HG02840 (cell line): Measurements from ENCODE around the gene FHIT.

Source experiments
- ATAC-seq: cut with Tn5 transposase; IDR thresholded peaks from one replicate; pipeline ENCODE4 v1.9.1; 2021; ENCODE audit warnings: mild to moderate bottlenecking, moderate library complexity, moderate number of reproducible peaks; ENCODE audit not compliant: unreplicated experiment, low FRiP score

The FHIT gene

DNA sequence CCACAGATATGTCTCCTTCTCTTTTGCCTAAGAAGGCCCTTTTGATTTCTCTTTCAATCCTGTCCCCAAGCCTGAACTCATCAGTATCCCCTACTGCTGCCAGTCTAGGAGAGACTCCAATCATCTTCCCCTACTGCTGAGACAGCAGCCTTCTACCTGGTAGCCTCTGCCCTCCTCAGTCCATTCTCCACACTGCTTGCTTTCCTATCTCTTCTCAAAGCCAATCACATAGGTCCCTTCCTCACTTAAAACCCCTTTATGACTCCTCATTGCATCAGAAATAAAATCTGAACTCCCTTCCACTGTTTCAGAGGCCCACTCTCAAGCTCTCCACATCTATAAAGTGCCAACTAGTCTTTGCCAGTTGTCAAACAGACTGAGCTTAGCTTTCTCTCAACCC is 1119.6 kb downstream of the FHIT start:
- no peak for ATAC-seq

DNA sequence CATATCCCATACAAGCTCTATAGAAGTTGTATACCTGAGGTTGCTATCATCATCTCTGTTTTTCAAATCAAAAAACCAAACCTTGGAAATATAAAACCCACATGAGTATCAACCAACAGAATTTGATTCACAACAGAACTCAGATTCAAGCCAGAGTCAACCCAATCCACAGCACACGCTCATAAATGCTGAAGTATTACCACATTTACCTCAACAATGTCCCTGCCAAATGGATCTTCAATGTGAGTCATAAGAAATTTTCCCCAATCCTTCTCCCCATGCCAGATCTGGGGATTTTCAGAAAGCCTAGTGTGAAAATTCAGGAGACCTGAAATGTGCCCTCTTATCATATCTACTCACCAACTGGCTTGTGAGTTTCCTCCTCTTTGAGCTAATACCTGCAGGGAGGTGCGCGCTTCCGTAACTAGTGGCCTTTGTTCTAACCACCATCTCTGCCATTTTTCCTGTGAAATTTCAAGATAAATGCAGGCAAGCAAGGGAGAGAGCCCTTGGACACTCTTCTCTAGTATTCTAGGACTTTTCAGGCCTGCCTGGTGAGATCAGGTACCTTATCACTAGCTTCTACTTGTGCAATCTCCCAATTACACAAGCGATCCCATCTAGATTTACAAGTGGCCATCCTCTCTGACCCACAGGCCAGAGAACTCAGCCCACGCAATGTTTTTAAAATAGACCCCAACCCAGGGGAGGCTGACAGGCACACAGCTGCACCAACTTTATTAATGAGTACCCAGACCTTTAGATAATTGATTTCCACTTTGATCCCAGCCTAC is 1124.5 kb downstream of the FHIT start:
- ATAC-seq: no peak

DNA sequence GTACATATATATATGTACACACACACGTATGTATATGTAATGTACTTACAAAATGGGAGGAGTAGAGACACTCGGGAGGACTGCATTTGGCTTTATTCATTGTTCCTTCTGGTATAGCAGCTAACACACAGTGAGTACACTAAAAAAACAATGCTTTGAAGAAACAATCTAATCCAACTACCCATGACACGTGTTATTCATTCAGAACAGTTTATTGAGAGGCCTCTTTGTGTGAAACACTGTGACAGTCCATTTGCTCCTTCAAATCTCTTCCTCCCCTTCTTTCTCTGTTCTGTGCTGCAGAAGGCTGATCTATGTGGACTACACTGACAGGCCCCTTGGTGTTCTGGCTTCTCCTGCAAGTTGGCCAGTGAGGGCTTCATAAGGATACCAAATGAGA is 1125.6 kb downstream of the FHIT start:
- ATAC-seq: no peak

DNA sequence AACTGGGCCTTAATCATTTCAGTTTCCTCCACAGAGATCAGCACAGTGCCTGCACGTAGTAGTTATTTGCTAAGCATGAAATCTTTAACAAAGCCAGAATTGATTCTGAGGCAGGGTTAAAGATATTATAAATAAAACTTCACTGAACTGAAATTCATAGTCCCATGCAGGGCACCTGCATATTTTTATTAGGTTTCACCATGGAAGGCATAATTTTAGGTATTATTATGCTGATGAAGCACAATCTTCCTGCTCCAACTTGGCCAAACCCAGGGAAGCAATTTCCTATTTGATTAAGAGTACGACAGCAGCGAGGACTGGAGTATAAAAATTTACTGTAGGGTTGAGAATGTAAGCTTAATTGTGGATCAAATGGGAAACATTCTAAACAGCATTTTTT is 1131.0 kb downstream of the FHIT start:
- ATAC-seq: no peak

DNA sequence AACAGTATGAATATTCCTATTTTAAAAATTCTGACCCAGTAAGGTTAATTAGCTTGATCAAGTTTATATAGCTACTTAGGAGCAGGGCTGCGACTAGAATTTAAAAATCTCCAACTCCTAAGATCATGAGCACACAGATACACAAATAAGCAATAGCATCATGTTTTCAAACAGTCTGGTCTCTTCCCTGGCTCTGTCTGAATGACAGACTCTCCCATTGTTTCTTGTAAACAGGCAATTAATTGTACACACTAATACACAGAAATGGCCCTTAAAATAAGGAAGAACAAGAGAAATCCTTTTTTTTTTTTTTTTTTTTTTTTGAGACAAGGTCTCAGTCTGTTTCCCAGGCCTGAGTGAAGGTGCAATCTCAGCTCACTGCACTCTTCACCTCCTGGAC is 1137.1 kb downstream of the FHIT start:
- ATAC-seq: no peak

DNA sequence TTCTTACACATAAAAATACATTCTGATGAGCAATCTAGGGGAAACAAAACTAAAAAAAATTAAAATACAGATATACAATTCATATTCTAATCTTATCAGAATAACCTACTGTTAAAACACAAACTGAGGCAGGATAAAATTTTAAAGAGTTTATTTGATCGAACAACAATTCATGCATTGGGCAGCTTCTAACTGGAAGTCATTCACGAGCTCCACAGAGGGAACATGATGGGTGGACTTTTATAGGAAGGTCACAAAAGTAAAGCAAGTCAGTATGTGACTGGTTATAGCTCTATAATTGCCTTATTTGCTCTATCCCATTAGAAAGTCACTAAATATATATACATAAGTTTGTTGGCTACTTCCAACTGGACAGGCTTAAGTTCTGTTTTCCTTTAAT is 1144.0 kb downstream of the FHIT start:
- ATAC-seq: no peak

DNA sequence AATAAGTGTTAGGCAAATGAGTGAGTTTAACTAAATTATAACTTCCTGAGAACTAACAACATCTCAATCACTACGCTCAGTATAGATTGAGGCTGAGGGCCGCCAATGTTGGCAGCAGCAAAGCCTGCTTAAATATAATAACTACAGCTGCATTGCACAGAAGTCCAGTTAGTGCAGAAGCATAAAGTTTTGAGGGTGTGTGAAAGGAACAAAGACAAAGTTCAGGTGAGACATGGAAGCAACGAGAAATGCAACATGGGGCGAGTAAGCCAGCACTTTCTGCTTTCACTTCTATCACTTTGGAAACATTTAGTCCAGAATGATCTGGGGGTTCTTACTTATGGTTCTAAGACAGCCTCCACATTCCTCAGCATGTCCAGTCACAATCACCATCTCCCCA is 1149.1 kb downstream of the FHIT start:
- no peak for ATAC-seq

DNA sequence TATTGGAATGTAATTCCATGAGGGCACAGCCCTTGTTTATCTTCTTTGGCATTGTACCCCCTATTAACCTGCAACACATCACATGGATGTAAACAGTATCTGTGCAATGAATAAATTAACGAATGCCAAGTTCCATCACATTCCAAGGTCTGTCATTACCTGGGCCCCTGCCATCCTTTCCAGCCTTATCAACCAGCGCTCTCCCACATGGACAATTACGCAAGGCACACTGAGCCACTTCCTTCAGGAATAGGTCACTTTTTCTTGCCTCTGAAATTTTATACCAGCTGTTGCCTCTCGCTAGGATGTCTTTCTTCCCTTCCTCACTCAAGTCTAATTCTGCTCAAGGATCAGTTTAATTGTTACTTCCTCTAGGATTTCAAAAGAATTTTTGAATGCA is 1149.6 kb downstream of the FHIT start:
- ATAC-seq: no peak

DNA sequence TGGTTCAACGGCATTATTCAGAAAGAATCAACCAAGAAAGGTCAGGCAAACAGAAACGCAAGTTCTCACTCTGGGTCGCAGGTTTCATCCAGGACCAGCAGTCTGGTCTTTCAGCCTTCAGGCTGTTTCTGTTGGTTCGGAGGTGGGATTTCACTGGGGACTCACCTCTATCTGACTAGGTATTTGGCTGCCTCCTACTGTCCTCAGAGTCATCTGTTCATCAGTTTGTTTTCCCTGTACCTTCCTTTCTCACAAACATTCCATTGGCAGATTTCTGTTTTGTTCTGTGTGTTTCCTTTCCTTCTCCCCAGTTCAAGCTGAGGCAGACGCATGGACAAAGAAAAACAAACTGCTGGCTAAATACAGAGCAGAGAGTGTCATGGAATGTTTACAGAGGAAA is 1154.8 kb downstream of the FHIT start:
- no peak for ATAC-seq

DNA sequence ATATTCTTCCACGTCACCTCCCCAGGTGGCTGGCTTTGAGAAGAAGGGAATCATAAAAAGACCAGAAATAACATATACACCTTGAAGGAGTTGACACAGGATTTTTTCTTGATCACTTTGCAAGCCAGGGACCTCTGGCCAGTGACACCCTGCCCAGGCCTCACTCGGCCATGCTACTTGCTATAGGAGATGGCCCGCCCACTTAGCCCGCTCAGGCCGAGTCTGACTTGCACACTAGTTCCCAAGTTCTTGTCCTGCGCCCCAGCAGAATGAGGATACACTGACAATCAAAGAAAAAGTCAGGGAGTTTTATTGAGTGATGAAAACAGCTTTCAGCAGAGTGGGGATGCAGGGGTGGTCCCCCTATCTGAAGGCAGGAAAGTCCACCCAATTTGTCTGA is 1155.3 kb downstream of the FHIT start:
- no peak for ATAC-seq

DNA sequence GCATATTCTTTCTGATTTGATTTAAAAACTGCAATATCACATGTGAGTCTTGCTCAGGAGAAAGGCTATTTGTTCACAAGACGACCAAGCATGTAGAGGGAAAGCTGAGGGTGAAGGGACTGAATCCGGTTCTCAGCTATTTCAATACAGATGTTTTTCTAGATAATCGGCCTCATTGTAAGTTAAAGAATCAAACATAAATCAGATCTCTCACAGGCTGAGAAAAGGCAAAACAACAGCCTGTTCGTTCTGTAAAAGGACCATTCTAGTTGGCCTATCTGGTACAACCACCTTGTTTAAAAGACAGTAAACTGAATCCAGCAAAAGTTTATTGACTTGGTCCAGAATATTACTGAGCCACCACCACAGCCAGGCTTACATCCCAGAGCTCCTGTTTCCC is 1155.7 kb downstream of the FHIT start:
- no peak for ATAC-seq

DNA sequence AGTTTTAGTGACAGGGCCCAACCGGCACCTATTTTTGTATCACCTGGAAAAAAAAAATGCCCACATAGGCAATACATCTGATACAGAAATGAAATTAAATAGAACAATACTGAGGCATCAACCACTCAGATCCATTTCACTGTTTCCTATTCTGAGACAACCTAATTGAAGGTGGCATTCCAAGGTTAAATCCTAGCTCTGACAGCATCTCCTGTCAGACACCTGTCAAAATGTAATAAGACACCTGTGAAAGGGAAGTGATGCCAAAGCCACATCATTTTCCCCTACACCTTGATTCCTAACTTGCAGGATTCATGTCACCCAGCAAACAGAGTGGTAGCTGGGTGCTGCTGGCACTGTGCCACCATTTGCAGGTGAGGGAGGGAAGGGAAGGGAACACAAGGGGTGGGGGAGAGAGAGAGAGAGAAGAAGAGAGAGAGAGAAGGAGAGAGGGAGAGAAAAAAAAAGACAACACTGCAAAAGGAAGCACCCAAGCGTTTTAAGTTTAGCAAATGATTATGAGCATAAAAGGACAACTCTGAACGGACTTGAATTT is 1156.8 kb downstream of the FHIT start:
- ATAC-seq: no peak

DNA sequence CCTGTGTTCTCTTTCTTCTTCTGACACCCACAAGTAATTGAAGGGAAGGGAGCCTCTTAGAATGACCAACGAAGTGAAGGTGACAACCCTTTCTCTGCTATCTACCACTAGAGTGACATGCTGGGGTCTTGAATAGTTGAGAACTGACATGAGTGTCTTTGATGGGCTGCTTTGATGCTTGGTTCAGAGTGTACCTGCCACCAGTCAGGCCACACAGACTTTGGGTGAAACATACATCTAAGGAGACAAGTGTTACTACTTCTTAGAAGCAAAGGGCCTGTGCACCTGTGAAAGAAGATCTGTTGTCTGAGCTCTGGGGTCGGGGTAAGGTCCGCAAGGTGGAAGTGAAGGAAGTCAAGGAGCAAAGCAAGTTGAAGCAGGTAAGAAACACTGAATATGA is 1160.7 kb downstream of the FHIT start:
- no peak for ATAC-seq

DNA sequence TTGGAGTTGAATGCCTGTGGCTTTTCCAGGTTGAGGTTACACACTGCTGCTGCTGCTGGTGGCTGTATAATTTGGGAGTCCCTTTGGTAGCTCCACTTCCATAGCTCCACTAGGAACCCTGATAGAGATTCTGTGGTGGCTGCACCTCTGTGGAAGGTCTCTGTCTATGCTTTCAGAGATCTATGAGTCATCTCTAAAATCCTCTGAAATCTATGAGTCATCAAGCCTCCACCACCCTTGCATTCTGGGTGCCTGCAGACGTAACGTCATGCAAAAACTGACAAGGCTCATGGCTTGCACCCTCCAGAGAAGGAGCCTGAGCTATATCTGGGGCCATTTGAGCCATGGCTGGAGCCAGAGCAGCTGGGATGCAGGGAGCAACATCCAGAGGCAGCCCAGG is 1164.4 kb downstream of the FHIT start:
- no peak for ATAC-seq

DNA sequence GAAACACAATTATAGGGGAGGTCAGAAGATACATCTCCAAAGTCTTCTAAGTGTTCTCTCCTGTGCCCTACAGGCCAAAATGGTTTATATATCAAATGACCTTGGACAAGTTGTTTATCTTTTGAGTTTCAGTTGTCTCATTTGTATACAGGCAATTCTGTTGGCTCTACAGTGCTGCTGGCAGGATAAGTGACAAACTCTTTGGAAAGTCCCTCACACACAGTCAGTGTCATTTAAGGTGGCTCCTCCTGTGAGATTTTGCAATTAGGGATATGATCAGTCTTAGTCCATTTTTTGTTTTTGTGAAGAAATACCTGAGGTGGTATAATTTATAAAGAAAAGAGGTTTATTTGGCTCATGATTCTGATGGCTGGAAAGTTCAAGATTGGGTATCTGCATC is 1165.6 kb downstream of the FHIT start:
- ATAC-seq: no peak

DNA sequence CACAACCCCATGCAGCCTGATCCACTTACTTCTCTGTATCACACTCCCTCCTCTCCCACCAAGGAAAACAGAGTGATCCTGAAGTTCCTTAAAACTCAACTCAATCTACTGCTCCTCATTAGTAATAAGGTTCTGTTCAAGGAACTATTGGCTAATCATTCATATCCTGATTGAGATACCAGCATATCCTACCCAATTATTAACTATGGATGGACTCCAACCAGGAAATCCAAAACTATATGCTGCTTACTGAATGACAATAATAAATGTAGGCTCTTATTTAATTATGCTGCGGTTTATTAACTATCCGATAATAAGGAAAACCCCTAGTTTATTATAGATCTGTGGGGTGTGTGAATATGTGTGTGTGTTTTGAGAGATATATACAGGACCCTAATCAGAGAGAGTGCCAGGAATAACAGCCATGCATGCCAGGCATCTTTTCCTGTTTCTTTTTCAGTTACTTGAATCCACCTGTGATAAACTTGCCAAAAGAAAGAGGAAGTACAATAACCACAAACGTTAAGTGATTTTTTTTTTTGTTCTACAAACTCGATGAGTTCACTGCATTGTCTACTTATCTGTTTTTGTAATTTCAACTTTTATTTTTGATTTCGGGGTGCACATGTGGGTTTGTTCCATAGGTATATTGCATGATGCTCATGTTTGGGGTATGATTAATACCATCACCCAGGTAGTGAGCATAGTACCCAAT is 1169.7 kb downstream of the FHIT start:
- no peak for ATAC-seq

DNA sequence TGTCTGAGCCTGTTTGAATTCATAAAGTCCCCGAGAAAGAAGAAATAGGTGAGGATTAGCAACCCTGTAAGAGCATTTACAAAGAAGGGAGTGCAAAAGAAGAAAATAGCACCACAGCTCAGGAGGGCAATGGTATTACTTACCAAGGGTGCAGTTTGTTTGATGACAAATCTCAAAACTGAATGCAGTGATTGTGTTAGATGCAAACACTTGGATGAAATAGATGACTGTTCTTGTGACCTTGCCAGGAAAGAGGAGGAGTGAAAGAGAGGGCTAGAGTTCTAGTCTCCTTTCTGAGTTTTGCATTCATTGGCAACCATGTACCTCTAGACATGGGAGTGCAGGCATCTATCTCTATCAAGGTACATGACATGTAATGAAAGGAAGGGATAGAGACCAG is 1170.6 kb downstream of the FHIT start:
- ATAC-seq: no peak

DNA sequence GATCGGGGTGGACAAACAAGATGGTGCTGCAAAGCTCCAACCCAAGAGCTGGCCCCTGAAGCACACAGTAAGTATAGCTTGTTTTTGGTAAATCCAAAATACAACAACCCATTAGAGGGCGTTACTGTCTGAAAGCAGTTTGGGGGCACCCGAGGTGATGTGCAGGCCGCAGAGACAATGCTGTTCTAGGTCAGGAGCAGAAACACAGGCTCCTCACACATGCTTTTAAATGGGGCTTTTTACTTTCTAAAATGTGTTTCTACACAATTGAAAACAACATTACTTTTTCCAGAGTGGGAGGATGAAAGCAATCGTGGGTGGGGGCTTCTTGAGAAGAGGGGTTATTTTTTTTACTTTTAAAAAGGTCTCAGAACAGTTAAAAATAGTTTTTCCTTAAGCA is 1172.2 kb downstream of the FHIT start:
- ATAC-seq: no peak

DNA sequence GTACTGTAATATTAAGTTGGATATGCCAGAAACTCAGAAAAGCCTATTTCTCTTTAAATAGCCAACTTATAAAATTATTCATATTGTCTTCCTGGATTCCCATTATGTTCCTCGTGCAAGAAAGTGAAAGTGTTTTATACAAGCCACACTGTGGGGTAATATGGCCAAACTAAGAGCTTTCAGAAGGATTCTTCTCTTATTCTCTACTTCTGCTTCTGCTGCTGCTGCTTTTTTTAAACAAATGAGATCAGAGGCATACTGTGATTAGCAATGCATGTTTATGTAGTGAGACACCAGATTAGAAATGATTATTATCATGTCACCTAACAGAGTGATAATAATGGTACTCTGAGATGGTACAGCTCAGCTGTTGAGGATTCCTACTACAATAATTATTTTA is 1174.9 kb downstream of the FHIT start:
- no peak for ATAC-seq

DNA sequence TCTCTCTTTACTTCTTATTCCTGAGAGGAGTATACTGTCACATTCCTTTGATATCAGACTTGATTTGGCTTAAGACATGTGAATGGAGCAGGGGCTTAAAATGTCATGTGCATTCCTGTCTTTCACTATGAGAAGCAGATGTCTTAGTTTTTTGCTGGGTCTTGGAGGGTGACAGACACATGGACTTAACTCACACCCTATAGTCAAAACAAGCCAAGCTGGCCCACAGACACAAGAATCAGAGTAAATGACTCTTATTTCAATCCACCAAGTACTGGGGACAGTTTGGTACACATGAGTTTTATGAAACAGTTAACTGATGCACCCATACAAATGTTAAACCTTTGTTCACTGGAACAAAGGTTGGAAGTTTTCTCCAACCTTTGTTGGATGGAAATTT is 1177.3 kb downstream of the FHIT start:
- ATAC-seq: no peak

DNA sequence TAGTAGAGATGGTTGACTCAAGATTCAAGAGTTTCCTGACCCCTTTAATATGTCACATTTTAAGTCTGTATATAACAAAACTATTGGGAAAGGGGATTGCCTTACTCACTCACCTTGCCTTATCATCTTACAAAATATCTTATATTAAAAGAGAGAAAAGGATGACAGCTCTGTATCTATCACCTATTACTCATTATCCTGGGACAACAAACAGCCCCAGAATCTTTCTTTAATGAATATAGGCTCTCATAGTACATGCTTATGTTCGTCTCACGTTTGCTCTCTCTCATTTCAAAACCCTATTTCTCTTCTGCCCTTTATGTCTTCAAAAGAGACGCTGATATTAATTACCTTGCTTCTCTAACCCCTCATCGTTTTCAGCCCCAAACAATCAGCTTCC is 1178.0 kb downstream of the FHIT start:
- no peak for ATAC-seq

DNA sequence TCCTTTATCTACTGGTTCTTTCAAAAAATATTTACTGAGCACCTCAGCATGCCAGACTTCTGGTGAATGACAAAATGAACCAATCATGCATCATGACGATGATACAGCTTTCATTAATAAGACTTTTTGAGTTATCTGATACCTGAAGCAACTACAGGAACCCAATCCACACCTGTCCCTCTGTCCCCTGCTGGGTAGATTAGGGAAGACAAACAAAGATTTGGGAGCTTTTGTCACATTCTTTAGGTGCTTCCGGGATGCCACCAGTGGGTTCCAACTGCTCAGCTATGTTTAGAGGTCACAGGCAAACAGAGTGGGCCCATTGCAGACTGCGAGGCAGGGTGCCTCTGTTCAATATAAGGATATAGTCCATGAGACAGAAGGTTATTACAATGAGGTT is 1180.9 kb downstream of the FHIT start:
- ATAC-seq: no peak
